Neural progenitor cell (in vitro differentiated cells): Measurements from ENCODE around the gene SAPCD1. TPM values are rescaled to one million over a fixed set of nuclear protein-coding genes. Genes with fewer than 3 reads are reported as not detected.

Experiments
- DNase-seq: peaks from one replicate; pipeline ENCODE4 v3.0.0-alpha.2; 2016; ENCODE audit warnings: low spot score
- H2AFZ ChIP-seq: fragments of 200-600 bp; sonication (generic); replicated peaks from 2 replicates; pipeline ENCODE4 v1.6.1; 2016; ENCODE audit warnings: antibody characterized with exemption
- H3F3A ChIP-seq: fragments of 200-600 bp; sonication (generic); 2 replicates; pipeline ENCODE4 v1.6.1; 2016; ENCODE audit warnings: antibody characterized with exemption, low read depth
- H3K27ac ChIP-seq: fragments of 200-600 bp; sonication (generic); 2 replicates; pipeline ENCODE4 v1.5.1; 2016; ENCODE audit warnings: mild to moderate bottlenecking
- H3K27me3 ChIP-seq: fragments of 200-600 bp; sonication (generic); 2 replicates; pipeline ENCODE4 v1.6.1; 2016; ENCODE audit warnings: mild to moderate bottlenecking, moderate library complexity
- H3K36me3 ChIP-seq: fragments of 200-600 bp; sonication (generic); 2 replicates; pipeline ENCODE4 v1.5.1; 2016
- H3K4me1 ChIP-seq: fragments of 200-600 bp; sonication (generic); 2 replicates; pipeline ENCODE4 v1.6.1; 2016; ENCODE audit warnings: mixed run types
- H3K4me2 ChIP-seq: fragments of 200-600 bp; sonication (generic); 2 replicates; pipeline ENCODE4 v1.6.1; 2016
- H3K4me3 ChIP-seq: fragments of 200-600 bp; sonication (generic); 2 replicates; pipeline ENCODE4 v1.5.1; 2016
- H3K79me2 ChIP-seq: fragments of 200-600 bp; sonication (generic); 2 replicates; pipeline ENCODE4 v1.6.1; 2016; ENCODE audit warnings: low read depth
- H3K9ac ChIP-seq: fragments of 200-600 bp; sonication (generic); 2 replicates; pipeline ENCODE4 v1.6.1; 2016
- H3K9me3 ChIP-seq: fragments of 200-600 bp; sonication (generic); 2 replicates; pipeline ENCODE4 v1.5.1; 2016; ENCODE audit warnings: low read depth
- H4K20me1 ChIP-seq: fragments of 200-600 bp; sonication (generic); 2 replicates; pipeline ENCODE4 v1.6.1; 2016; ENCODE audit warnings: low read depth
- H3K27ac Mint-ChIP-seq: 3 replicates; pipeline ENCODE4 v1.8.0; 2021; ENCODE audit warnings: mixed read lengths
- H3K27me3 Mint-ChIP-seq: 2 replicates; pipeline ENCODE4 v1.8.0; 2022; ENCODE audit warnings: low read depth, mild to moderate bottlenecking, inconsistent platforms, moderate library complexity, mixed read lengths; ENCODE audit not compliant: insufficient read depth
- H3K36me3 Mint-ChIP-seq: 3 replicates; pipeline ENCODE4 v1.8.0; 2021; ENCODE audit warnings: mixed read lengths
- H3K4me1 Mint-ChIP-seq: 3 replicates; pipeline ENCODE4 v1.8.0; 2021; ENCODE audit warnings: mixed read lengths
- H3K4me3 Mint-ChIP-seq: 3 replicates; pipeline ENCODE4 v1.8.0; 2021; ENCODE audit warnings: mild to moderate bottlenecking, moderate library complexity, mixed read lengths
- H3K9me3 Mint-ChIP-seq: 3 replicates; pipeline ENCODE4 v1.8.0; 2020; ENCODE audit warnings: mixed read lengths
- CTCF ChIP-seq: fragments of 200-600 bp; sonication (generic); IDR thresholded peaks from 2 replicates; pipeline ENCODE4 v1.5.1; 2017; ENCODE audit warnings: antibody characterized with exemption, mild to moderate bottlenecking
- EZH2 ChIP-seq: fragments of 200-600 bp; sonication (generic); IDR thresholded peaks from 2 replicates; pipeline ENCODE4 v1.6.1; 2017; ENCODE audit warnings: antibody characterized with exemption, mild to moderate bottlenecking, moderate library complexity
- EZH2phosphoT487 ChIP-seq: fragments of 200-600 bp; sonication (generic); IDR thresholded peaks from 2 replicates; pipeline ENCODE4 v1.6.1; 2017; ENCODE audit warnings: antibody characterized with exemption
- total RNA-seq: library from RNA; depleted of rRNA; stranded (reverse); fragments of >200 nt; gene quantifications from 2 replicates; pipeline ENCODE4 v1.2.3, GENCODE V29; 2015; ENCODE audit warnings: low replicate concordance

The SAPCD1 gene
- total RNA-seq, 1 donor from 2014 or later, result 11.9 TPM

GRCh38 chr6:31750411-31751022 is 11.9 kb upstream of the SAPCD1 start:
- Histone ChIP-seq H3K9me3 (no peaks in the 10 kb centered on the region), H3K9ac (no peak overlapping the region), H3K36me3 (no peaks in the 10 kb centered on the region), H3K4me2 (no peak overlapping the region), H3K27ac (no peak overlapping the region), H3K79me2 (no peaks in the 10 kb centered on the region), H3K4me1 (no peaks in the 10 kb centered on the region), H4K20me1 (no peaks in the 10 kb centered on the region), H3K27me3 (no peaks in the 10 kb centered on the region), H3K4me3 (no peak overlapping the region), H2AFZ (no peak overlapping the region), H3F3A (peaks cover 6% of the 10 kb centered on the region)
- TF ChIP-seq EZH2 (no peak), EZH2phosphoT487 (no peak), CTCF (no peak)
- H3K4me3 Mint-ChIP-seq, result no peak overlapping the region
- H3K27ac Mint-ChIP-seq, result no peak overlapping the region
- peaks cover 5% of the 10 kb centered on the region for H3K27me3 Mint-ChIP-seq
- H3K36me3 Mint-ChIP-seq, result peaks cover 15% of the 10 kb centered on the region
- DNase-seq, result no peak
- H3K4me1 Mint-ChIP-seq, result peaks cover 5% of the 10 kb centered on the region
- no peaks in the 10 kb centered on the region for H3K9me3 Mint-ChIP-seq

DNA sequence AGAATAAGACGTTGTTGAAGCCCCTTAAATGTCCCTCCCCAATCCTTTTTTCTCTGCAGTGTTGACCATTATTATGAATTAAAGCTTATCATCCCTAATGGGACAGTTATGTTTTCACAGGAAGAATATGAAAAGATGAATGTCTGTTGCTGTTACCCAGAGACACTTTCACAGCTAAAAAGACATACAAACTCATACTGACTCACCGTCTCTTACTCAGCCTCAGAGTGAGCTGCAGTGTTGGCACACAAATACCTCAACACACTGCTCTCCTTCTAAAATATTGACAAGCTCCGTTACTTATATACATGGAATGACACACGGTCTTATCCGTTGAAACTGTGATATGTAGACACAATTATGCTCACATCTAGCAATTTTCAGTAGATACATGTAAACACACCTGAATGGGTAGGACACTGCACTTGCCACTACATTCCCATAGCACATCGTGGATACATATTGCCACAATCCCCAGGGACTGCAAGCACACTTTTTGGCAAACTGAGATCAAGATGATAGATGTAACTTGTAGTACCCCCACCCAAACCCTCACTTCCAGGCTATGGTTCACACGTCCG is 9.6 kb upstream of the SAPCD1 start:
- H3K4me1 ChIP-seq, result no peaks in the 10 kb centered on the region
- no peak overlapping the region for H2AFZ ChIP-seq
- no peak for DNase-seq
- H3K27ac ChIP-seq, result no peak overlapping the region
- H4K20me1 ChIP-seq, result no peaks in the 10 kb centered on the region
- Mint-ChIP-seq H3K27me3 (peaks cover 4% of the 10 kb centered on the region), H3K4me1 (no peaks in the 10 kb centered on the region), H3K36me3 (peaks cover 8% of the 10 kb centered on the region), H3K27ac (no peak overlapping the region), H3K9me3 (no peaks in the 10 kb centered on the region), H3K4me3 (no peak overlapping the region)
- H3K79me2 ChIP-seq, result no peaks in the 10 kb centered on the region
- H3K4me2 ChIP-seq, result no peak overlapping the region
- no peak overlapping the region for H3K9ac ChIP-seq
- TF ChIP-seq CTCF (no peak), EZH2phosphoT487 (no peak), EZH2 (no peak)
- no peaks in the 10 kb centered on the region for H3K36me3 ChIP-seq
- peaks cover 6% of the 10 kb centered on the region for H3F3A ChIP-seq
- H3K9me3 ChIP-seq, result no peaks in the 10 kb centered on the region
- H3K4me3 ChIP-seq, result no peak overlapping the region
- no peaks in the 10 kb centered on the region for H3K27me3 ChIP-seq

GRCh38 chr6:31758281-31758680 is 4.2 kb upstream of the SAPCD1 start:
- Histone ChIP-seq H3K9ac (no peak overlapping the region), H3K79me2 (no peaks in the 10 kb centered on the region), H2AFZ (no peak overlapping the region), H3K9me3 (no peaks in the 10 kb centered on the region), H3K4me2 (no peak overlapping the region), H3K4me1 (peaks cover 6% of the 10 kb centered on the region), H3F3A (peaks cover 4% of the 10 kb centered on the region), H3K4me3 (no peak overlapping the region), H3K27ac (no peak overlapping the region), H3K36me3 (no peaks in the 10 kb centered on the region), H3K27me3 (no peaks in the 10 kb centered on the region), H4K20me1 (no peaks in the 10 kb centered on the region)
- Mint-ChIP-seq H3K27me3 (peaks cover 7% of the 10 kb centered on the region), H3K27ac (no peak overlapping the region), H3K4me3 (no peak overlapping the region), H3K4me1 (peaks cover 14% of the 10 kb centered on the region), H3K9me3 (no peaks in the 10 kb centered on the region), H3K36me3 (peaks cover 37% of the 10 kb centered on the region)
- no peak for DNase-seq
- TF ChIP-seq EZH2 (no peak), EZH2phosphoT487 (no peak), CTCF (no peak)
